Activated CD4-positive, alpha-beta T cell treated with anti-CD3 and anti-CD28 coated beads for 24 hours (primary cell): ENCODE results near the gene DNAJC6.

Source experiments
- DNase-seq, 2 donors: peaks; one replicate each; pipeline ENCODE4 v3.0.0-alpha.2; 2020; ENCODE audit warnings: low read depth in 2 of 2

Gene DNAJC6

GRCh38 chr1:65292861-65293593 is 16.3 kb upstream of the DNAJC6 start:
- no peak for DNase-seq

DNA sequence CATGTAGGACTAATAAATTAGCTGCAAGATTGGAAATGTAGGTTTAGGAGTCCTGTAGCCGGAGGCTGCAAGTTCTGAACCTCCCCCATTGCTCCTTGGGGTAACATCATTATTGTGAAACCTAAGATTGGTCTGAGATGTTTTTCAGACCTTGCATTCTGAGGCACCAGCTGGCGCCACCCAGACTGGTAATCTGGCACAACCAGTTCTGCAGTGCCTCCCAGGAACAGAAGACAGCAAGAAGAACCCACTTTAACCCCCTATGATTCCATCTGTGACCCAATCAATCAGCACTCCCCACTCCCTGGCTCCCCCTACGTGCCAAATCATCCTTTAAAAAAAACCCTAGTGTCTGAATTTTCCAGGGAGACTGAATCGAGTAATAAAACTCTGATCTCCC is 11.6 kb upstream of the DNAJC6 start:
- DNase-seq: no peak

DNA sequence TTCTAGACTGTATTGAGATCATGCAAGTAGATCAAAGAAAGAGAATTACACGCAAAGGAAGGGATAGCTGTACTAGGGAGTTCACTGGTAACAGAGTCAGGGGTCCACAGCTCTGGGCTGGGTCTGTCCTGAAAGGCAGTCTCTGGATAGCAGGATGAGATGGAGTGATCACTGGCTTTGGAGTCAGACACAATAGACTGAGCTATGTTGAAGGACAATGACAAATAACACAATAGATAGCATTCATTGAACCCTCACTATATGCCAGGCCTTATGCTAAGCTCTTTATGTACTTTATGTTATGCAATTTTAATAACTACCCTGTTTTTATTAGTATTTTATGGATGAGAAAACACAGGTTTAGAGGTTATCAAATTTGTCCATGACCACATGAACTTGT is 10.0 kb upstream of the DNAJC6 start:
- DNase-seq: no peak

DNA sequence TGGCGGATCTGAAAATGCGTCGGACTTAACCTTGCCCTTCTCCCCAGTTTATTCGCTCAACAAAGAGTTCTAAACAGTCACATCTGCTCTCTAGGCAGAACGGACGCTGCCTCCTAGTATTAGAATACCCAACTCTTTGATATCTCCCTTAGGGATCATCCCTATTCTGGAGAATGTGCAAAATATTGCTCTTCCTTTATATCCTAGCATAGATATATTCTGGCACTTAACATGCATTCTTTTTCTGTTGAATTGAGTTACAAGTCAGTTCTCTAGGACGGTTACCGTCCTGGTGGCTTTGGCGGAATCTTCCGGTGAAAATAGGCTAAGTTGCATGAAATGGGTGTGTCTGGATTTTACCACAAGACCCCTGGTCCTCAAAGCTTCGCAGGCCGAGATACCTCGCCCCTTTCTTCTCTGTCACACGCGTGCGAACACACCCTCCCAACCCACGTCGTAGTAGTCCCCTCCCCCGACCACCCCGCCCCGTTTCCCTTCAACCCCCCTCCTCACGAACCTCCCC is 501 bp upstream of the DNAJC6 start:
- no peak for DNase-seq

DNA sequence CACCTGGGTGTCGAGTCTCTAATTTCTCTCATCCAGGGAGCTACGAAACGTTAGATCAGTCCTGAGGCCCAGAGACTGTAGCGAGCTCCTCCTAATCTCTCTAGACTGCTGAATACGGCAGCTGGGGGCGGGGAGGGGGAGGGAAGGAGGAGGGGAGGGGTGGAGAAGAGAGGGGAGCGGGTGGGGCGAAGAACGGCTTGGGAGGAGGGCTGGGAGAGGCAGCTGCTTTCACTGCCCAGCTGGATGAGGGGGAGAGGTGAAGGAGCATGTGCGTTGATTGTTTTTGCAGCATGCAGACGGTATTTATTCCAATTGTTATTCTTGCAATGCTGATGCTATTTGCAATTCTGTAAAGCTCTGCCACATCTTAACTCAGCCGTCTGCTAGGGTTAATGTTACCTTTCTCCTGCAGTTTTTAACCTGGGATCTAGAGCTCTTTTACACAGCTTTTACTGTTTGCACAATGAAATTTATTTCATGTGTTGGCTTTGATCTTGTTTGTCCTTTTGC is 790 bp downstream of the DNAJC6 start:
- no peak for DNase-seq

- DNase-seq: no peak
Observed at GRCh38 chr1:65311760-65312159, 2.4 kb downstream of the DNAJC6 start.

- no peak for DNase-seq
Observed at GRCh38 chr1:65316233-65316632, 6.9 kb downstream of the DNAJC6 start.

- DNase-seq: no peak
Observed at GRCh38 chr1:65317866-65318653, 8.7 kb downstream of the DNAJC6 start.

- no peak for DNase-seq
Observed at GRCh38 chr1:65319141-65319540, 9.8 kb downstream of the DNAJC6 start.

DNA sequence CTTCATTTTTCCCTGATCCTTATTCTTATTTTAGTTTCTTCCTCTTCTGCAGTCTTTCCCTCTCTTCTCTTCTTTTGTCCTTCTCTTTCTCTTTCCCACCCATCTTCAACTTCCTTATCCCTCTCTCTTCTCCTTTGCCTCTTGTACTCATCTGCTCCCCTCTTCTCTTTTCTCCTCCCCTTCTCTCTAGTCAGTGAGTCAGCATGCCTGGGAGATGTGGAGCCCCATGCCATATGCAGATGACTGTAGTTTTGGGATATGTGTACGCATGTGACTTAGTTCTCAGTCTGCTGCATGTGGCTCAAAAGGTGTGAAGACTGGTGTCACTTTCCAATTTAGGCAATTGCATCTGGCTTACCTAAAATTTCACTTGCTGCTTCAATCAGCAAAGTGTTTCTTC is 10.4 kb downstream of the DNAJC6 start:
- DNase-seq: no peak

DNA sequence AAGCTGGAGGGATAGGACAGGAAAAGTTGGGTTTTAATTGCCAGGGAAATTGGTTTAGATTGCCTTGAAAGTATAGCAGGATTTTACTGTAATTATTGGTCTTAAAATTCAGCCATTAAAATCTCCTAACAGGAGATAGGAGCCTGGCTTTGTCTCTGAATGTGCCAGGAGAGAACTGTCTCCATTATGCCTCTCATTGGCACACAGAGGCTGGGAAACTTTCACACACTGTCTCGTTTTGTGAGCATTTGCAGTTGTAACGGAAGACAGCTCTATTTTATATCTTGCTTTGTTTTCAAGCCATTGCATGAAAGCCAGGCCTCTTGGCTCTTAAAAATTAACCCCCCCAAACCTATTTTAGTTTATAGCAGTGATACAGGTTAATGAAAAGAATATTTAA is 12.5 kb downstream of the DNAJC6 start:
- DNase-seq: no peak

- DNase-seq: no peak
Observed at GRCh38 chr1:65323246-65323645, 13.9 kb downstream of the DNAJC6 start.

- no peak for DNase-seq
Observed at GRCh38 chr1:65330021-65330420, 20.7 kb downstream of the DNAJC6 start.

GRCh38 chr1:65330822-65331221 is 21.5 kb downstream of the DNAJC6 start:
- DNase-seq: no peak

DNA sequence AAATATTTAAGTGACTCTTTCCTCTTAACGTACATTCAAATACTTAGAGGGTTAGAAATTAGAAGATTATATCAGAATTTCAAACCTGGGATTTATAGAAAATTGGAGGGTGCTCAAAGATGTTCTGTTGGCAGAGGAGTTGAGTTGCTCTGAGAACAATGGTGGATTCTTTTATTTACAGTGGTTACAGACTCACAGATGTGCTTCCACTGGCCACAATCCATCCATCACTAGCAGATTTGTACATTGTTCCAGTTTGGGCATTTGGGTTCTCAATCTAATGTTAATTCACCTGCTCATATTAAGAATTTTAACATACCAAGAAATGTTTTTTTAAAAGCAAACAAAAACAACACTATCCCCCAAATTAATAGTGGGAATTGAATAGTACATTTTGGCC is 23.5 kb downstream of the DNAJC6 start:
- DNase-seq: no peak

GRCh38 chr1:65334081-65334480 is 24.7 kb downstream of the DNAJC6 start:
- no peak for DNase-seq

DNA sequence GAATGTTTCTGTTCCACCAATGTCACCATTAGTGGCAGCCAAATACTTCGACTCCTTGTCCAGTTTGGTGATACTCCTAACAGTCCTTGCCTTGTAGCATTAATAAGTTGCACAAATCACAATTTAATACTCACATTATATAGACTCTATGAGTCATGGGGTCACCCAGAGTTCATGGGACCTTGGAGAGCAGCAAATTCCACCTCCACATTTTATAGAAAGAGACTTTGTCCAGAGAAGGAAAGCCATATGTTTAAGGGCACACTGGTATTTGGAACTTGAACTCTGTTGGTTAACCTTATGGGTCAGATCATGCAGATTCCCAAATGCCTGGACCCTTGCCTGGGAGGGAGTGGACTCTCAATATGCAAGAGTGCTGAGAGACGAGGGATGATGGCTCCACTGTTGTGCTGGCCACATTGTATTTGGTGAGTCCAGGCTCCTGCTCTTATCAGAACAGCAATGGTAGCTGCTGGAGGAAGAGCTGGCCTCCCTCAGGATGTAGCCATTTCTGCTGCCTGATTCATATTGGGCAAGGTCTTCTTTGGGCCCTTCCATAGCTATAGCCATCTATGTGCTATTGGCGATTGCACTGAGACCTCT is 30.6 kb downstream of the DNAJC6 start:
- DNase-seq: no peak

DNA sequence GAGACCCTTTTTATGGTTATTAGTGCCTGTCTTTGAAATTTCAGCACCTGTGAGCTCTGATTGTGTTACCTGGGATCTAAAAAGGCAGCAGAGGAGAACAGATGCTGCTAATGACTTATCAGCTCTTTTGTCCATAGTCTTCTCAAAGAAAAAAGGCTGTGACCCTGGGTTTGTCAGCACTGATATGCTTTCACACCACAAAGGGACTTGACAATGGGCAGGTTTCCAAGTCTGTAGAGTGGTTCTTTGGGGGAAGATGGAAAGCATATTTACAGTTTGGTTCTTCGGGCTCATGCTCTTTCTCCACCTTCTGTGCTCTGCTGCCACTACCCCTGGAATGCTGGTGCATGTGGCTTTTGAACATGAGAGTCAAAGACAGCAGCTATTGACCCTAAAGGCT is 32.0 kb downstream of the DNAJC6 start:
- no peak for DNase-seq

GRCh38 chr1:65343286-65343685 is 33.9 kb downstream of the DNAJC6 start:
- no peak for DNase-seq

DNA sequence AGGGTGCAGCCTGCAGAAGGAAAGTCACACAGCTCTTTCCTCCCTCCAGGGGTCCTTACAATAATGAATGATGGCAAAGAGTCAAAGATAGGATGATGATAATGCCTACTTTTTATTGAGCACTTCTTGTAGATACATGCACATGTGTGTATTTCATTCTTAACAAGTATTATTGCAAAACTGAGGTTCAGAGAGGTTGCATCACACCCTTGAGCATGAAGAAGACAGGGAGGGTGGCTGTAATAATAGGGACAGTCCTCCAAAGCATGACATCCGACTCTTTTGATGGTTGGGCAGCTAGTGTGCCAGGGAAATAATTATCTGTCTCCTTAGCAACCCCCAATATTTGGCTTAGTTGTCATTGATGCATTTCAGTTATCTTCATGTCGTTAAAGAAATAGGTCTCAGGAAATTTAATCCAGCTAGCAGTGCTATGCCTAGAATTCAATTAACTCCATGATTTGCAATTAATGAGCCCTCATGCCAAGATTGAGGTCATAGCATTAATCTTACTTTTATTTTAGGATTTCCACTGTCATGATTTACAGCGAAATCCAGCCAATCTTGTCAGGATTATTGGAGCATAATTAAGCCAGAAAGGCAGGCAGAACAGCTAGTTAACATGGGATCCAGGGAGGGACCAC is 35.0 kb downstream of the DNAJC6 start:
- DNase-seq: no peak

DNA sequence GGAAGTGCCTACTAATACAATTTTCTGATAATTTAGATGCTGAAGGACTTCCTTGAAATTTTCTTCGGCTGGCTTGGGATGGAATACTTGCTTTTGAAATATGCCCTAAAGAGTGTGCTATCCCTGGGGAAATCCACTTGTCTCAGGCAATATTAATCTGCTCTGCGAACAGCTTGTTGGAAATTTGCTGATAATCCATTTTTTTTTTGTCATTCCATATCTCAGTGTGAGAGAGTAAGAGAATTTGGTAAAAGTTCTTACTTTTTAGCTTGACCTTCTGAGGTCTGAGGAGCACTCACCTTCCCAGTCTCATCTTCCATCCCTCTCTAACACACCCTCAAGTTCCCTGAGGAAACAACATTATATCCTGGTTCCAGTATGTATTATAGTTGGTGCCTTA is 36.8 kb downstream of the DNAJC6 start:
- no peak for DNase-seq
